Upper lobe of left lung (tissue), 4 donors: ENCODE measurements around the gene TMPRSS2.

Experiments
- CTCF ChIP-seq, 6 experiments: fragments of 450-650 bp in 4 of 6; fragments of 200-600 bp in 2 of 6; sonication (generic) in 2 of 6; IDR thresholded peaks; one replicate each; pipeline ENCODE4 v1.5.1; 2016 to 2019; ENCODE audit warnings: antibody characterized with exemption in 6 of 6
- EP300 ChIP-seq, 4 donors: sonication (generic); formaldehyde crosslinking; IDR thresholded peaks; one replicate each; pipeline ENCODE4 v1.5.1; 2017; ENCODE audit warnings: antibody characterized with exemption in 4 of 4, control low read depth in 2 of 4
- POLR2A ChIP-seq, 4 donors: fragments of 450-650 bp; IDR thresholded peaks; one replicate each; pipeline ENCODE4 v1.5.1; 2016 to 2017; ENCODE audit warnings: antibody characterized with exemption in 4 of 4, mild to moderate bottlenecking in 2 of 4
- POLR2AphosphoS5 ChIP-seq, 2 donors: sonication (generic); formaldehyde crosslinking; IDR thresholded peaks; one replicate each; pipeline ENCODE4 v1.5.1; 2017; ENCODE audit warnings: antibody characterized with exemption in 2 of 2

- TF ChIP-seq CTCF (IDR thresholded peaks at IDR 0.05) (no peak), POLR2A (IDR thresholded peaks at IDR 0.05) (no peak), EP300 (IDR thresholded peaks at IDR 0.05) (peak in 2 of 4 donors; percentile 65 to 83), POLR2AphosphoS5 (IDR thresholded peaks at IDR 0.05) (peak; percentile 37 to 53)
Observed at GRCh38 chr21:41478319-41479177, 29.4 kb downstream of the TMPRSS2 start.
